Astrocyte of the hippocampus (primary cell): Measurements from ENCODE around the gene HS3ST3A1.

Source experiments
- DNase-seq: peaks from one replicate; pipeline ENCODE4 v3.0.0; 2011; ENCODE audit warnings: low read depth, low spot score

The HS3ST3A1 gene

DNA sequence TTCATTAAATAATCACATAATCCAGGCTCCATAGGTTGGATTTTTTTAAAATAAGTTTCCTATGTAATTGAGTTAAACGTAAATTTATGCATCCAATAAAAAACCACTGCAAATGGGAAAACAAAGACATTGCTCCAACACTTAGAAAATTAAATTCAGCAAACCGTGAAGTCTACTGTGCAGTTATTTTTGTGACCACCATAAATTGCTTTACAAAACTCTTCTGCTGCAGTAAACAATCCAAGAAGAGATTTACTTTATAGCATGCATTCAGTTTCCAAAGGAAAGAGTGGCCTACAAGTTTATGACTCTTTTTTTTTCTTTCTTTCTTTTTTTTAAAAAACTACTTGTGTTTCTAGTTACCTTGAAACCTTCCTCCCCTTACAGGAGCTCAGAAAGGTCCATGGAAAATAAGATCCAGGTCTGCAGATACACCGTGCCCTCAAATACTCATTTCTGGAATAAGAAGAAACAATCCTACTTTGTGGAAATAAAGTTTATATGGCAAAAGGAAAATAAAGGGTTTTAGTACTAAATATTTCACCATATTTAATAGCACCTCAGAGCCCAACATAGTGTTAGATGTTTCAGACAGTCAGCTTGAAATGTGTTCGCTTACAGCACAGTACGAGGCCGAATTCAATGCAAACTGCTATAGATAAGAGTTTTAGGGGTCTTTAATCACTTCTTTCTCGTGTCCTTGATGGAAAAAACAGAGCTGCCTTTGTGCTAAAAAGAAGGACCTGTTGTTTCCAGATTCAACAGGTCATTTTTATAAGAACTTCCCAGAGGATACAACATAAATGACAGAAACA lies 3.2 kb downstream of the HS3ST3A1 start:
- no peak for DNase-seq

DNA sequence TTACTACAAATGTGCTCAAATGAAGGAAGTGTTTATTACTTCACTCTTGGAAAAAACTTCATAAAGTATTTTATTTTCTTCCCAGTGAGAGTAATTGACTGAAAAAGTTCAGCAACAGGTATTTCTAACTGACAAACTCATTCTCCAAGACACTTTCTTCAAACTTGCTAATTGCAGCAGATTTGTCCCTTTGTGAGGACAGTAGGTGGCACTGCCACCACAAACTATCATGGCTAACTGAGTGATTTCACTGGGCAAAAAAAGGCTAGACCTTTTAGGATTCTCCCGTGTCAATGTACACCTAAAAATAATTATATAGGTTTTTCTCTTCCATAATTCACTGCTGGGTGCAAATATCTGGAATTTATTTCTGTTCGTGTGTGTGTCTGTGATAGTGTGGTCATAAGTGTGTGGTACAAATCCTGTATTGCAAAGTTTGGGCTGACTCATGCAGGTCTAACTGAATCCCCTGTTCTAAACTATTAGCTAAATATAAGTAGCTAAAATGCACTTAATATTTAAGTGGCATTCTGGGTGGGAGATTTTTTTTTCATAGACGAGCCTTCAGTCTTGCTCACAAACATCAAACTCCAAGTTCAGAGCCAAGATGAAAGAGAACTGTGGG lies 3.9 kb downstream of the HS3ST3A1 start:
- DNase-seq = peak; percentile 78

DNA sequence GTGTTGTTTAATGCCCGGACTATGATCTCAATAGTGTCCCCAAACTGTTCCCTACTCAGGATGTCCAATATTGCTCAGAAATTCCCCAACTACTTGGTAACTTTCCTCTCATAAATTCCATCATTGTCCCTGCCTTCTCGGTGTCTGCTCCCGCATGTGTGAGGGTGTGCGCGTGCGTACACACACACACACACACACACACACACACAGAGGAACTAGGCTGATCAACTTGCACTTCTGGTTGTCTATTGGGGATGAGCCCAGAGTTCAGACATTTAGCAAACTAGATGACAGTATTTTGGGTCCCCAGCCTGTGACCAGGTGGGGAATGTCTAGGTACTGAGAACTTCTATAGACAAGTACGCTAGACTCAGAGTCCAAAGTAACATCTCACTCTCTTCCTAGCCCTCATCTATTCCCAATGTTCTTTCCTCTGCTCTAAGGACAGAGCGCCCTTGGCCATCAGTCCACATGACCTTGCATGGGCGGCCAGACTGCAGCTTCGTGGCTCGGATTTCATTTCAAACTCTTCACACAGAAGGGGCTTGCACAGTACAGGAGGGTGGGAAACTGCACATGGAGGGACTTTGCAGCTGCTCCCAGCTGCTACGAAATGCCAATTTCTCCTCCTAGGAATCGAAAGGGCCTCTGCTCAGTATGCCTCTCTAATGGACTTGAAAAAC lies 5.3 kb downstream of the HS3ST3A1 start:
- DNase-seq = no peak

DNA sequence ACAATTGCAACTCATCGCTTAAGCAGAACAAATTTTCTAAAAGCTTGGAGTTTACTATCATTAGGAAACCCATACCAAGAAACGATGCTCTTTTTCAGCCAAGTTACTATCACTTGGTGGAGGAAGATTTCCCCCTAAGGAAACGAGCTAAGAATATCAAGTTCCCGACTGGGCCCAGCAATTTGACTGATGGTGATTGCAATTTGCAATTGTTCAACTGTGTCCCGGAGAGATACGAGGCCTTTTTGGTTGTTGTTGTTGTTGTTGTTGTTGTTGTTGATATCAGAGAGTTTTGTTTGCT lies 6.2 kb downstream of the HS3ST3A1 start:
- DNase-seq = no peak

DNA sequence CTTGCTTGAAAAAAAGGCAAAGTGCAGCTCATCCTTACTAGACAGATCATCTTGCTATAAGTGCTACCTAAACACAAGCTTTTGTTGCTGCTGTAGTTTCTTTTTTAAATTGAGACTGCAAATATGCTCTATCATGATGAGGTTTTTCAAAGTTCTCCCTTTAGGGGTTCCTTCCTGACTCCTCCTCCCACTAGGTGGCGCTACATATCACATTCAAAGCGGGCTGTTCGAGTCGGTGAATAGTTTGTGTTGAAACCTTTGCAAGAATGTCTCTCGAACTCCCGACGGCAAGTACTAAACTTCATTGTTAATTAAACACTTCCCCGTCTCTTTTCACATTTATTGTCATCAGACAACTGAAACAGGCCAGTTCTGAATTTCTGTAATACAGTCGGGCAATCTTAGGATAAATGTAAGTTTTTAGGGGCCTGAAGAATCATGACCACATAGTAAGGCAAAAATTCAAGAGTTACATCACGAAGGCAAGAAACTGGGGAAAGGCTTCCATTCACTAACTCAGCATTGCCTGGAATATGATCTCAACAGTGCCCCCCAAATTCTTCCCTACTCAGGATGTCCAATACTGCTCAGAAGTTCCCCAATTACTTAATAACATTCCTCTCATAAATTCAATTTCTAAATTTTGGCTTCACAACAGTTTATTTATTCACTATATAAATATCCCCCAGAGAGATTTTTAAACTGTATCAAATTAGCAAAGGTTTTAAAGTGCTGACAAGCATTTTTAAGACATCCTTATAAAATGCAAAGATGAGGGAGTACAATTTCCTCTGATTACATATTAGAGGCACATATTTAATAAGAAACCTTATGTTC lies 6.7 kb downstream of the HS3ST3A1 start:
- DNase-seq = peak; percentile 93

DNA sequence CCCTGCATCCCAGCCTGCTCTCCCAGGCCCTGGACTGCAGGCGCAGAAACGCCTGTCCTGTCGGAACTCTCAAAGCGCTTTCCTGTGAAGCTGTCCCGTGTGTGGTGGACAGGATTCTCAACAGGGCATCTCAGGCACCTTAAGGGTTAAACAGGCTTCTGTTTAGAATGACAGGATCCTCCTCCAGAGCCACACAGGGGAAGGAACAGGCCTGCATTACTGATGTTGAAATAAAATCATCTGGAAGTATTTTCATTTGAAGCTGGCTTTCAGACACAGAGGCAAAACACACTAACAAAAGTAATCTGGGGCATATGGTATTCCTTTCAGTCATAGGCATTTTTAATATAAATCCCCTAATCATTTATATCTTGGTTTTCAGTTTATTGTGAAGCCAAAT lies 7.4 kb downstream of the HS3ST3A1 start:
- no peak for DNase-seq

DNA sequence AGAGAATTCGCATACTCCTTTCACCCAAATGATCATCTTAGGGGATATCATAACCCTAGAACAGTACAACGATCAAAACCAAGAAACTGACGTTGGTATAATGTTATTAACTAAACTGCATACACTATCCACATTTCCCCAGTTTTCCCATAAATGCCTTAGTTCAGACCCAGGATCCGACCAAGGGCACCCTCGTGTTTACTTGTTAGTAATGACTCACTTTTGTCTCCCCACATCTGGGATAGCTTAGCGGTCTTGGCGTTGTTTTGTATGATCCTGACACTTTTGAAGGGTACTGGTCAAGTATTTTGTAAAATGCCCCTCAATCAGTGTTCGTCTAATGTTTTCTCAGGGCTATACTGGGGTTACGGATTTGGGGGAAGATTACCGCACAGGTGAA lies 8.0 kb downstream of the HS3ST3A1 start:
- no peak for DNase-seq

DNA sequence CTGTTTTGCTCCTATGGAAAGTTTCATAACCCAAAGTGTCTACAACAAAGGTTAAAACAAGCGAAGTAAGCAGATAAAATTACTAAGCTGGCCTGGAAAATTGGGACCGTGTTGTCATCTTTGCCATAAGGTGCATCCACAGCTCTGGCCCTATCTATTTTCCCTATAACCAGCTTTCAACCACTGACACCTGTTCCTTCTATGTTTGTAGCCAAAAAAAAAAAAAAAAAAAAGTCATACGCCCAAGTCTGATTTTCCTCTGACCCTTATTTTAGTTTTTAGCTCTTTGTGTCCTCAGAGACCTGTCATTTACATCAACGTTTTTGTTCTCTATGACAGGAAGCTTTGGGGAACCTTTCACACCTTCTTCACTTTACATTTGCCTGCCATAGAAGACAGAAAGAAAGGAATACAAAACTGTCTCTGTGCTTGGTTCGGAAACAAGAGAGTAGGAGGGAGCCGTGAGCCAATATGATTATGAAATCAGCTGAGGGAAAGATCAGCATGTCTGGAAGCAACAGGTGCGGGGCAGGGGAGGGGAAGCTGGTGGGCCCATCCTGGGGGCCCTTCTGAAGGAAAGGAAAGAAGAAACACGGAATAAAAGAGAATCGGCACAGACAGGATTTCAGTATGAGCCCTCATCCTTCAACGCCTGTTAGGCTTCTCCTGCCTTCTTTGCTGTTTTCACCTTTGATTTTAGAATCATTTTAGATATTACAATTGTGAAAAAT lies 8.5 kb downstream of the HS3ST3A1 start:
- DNase-seq = no peak

DNA sequence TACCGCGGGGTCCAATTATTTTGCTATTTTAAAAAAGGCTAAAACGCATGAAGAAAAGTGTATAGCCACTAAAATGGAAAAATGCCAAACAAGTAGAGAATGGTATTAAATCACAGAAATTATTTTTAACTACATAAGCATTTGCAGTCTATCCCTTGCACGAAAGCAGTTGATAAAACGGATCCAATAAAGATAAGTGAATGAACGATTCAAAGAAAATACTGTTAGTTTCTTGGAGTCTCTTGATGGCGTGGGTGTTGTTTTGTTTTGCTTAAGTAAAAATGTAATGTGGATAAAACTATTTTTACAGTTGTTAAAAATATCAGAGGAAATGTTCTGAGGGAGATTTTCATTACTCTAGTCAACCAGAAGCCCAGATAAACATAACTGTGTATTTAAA lies 9.3 kb downstream of the HS3ST3A1 start:
- DNase-seq = no peak

DNA sequence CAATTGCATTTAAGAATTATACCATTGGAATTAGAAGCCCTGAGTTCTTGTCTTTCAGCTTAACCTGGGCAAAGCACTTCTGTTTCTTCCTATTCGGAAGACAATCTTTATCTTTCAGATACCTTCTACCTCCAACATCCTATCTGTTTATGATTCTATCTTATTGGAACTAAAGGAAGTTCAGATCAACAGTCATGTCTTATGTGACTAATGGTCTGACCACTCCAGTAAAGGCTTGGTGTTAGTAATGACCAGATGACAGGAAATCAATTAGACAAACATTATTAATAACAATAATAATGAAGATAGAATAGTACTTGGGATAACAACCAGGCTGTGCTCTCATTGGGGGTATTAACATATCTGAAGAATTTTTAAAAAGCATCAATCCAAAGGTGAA lies 11.3 kb downstream of the HS3ST3A1 start:
- no peak for DNase-seq

DNA sequence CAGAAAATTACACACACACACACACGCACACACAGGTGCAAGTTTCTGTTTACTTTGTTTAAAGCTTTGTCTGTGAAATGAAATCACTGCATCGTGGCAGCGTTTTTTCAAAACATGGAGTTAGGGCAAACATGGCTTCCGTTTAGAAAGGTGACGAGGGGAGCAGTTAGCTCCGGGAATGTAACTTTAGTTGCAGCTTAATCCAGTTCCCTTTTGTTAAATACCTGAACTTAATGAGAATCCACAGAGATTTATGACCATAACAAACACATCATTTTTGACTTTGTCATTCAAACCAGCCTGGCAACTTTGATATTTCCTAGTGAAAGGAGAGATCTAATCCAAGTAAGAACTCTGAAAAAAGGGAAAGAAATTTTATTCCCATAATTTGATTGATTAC lies 12.1 kb downstream of the HS3ST3A1 start:
- no peak for DNase-seq

DNA sequence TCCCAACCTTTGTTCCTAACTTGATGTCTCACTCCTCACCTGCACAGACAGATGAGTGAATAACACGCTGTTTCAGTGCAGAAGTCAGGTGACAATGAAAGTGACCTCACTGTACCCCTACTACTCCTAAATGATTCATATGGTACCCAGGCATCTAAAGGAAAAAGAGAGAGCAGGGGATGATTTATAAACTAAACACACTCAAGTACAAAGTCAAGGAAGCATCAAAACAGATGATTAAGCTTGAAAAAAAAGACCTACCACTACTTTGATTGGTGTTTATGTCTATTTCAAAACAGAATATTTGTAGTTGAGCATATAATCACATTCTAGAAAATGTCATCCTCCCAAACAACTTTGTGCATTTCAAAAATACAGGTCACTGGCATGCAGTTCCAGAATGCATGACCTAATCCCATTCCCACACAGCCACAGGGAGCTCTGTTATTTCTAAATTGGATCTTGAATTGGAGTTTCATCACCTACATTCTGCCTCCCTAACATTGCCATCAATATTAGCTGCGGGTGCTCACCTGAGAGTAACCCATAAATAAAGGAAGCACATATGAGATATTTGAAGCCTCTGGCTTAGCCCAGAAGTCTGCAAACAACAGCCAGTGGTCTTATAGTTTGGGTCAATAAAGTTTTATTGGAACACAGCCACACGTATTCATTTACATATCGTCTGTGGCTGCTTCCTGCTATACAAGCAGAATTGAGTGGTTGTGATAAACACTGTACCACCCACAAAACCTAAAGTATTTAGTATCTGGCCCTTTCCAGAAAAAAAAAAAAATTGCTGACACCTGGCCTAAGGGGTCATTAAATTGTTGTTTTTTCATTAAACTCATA lies 14.0 kb downstream of the HS3ST3A1 start:
- no peak for DNase-seq

DNA sequence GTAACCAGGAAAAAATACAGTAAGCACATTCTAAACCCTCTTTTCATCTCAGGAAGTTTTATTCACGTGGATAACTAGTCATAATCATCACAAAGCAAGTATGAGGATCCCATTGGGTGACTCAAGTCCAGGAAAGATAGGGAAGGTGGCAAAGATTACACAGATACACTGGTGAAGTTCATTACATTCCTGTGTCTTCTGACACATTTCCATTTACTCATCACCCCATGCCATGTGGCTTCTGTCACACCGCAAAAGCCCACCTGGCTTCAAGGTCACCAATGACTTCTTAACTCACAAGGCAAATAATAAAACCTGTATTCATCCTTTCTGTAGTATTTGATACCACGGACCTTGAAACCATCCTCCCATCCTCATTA lies 17.0 kb downstream of the HS3ST3A1 start:
- DNase-seq = no peak

DNA sequence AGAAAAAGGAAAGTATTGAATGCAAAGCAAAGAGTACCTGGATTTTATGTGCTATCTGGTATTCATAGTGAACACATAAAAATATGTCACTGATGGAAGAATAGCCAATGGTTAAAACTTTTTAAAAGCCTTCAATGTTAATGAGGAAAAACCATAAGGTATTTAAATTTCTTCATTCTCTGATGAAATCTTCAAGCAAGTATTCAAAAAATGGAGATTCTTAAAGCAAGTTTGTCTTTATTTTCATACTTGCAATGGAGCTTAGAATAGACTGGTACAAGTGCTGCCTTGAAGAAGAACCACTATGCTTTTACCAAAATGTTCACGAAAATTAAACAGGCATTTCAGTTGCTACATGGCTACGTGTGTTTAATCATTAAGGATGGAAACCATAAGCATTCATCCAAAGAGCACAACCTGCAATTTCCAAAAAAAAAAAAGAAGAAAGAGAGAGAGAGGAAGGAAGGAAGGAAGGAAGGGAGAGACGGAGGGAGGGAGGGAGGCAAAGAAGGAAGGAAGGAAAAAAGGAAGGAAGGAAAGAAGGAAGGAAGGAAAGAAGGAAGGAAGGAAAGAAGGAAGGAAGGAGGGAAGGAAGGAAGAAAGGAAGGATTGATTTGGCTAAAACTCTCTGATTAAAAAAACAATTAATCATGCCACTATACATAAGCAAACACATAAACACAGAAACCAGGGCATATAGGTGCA lies 17.6 kb downstream of the HS3ST3A1 start:
- no peak for DNase-seq

DNA sequence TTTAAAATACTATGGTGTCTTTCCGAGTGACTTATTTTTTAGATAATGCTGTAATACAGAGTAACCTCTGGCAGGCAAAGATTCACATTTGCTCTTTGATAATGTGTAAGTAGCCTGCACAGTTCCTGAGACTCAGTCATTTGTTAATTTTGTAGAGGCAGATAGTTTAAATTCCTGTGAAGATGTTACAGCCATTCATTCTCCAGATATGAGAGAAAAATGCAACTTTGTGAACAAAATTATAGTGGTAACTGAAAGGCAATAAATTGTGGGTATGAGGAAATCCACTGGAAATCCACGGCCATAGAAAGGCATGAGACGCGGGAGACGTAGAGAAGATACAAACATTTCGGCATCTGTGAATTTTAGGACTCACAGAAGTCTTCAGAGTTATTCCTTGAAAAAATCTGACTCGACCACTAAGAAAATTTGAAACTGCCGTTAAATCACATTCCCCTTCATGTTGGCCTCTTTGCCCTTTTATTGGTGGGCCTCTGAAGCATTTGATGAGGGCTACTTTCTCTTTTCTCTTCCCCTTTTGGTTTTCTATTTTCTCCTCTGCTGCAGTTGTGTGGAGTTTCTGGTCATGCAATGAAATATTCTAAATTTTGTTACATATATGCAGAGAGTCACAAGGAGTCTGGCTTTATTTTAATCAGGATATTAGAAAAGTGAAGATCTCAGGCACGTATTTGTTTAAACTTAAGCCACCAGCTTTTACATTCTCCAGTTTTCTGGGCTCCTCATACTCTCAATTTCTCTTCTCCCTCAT lies 18.8 kb downstream of the HS3ST3A1 start:
- no peak for DNase-seq

DNA sequence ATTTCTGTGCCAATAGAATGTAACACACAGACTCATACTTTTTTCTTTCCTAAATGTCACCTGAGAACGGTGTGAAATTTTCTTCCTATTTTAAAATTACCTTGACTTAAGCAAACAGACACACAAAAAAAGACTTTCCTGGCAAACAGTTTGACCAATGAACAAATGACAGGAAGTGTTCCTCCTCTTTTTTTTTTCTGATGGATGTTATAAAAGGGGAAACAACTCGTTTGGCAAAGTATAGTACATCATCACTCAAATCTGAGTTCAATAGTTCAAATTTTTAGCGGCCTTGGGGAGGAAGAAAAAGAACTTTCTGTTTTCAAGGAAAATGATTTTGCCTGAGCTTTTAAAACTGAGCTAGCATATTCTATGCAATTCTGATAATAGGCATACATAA lies 19.8 kb downstream of the HS3ST3A1 start:
- no peak for DNase-seq

DNA sequence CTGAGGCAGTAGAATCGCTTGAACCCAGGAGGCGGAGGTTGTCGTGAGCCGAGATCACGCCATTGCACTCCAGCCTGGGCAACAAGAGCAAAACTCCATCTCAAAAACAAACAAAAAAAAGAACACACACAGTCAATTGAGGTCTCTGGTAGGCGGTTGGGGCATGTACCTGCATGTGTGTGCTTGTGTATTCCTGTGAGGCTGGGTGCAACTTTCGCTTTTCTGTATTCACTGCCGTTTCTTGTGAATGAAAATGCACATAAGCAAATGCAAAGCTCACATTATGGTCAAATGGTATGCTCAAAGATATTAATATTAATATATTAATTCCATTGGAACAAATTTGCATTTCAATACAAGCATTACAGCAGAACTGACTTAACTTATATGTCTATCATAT lies 20.9 kb downstream of the HS3ST3A1 start:
- no peak for DNase-seq

DNA sequence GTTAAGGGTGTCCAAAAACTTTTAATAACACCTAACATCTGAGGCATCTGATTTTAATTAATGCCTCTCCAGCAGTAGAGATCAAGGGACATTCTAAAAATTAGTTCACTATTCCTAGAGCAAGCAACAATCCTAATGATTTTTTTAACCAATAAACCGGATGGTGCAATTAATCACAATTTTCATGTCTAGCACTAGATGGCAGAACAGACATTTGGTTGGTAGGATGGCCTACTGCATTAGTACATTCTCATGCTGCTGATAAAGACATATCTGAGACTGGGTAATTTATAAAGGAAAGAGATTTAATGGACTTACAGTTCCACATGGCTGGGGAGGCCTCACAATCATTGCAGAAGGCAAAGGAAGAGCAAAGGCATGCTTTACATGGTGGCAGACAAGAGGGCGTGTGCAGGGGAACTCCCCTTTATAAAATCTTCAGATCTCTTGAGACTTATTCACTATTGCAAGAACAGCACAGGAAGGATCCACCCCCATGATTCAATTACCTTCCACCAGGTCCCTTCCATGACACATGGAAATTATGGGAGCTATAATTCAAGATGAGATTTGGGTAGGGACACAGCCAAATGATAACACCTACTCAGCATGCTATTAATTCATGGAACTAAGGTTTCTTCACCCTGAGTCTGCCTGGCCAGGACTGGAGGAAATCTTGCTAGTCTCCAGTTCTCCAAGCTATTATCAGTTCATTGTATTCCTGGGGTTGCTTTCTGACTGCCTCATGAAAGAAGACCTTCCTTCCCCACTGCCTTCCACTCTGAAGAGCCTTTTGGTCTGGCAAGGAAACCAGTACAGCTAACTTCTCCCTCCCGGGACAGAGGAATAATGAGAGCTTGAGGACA lies 24.8 kb downstream of the HS3ST3A1 start:
- DNase-seq = no peak
